ENCODE results near the gene PDE4A. TPM values are rescaled to one million over a fixed set of nuclear protein-coding genes. Genes with fewer than 3 reads are reported as not detected.

The PDE4A gene
- total and polyA plus RNA-seq, 2 donors (not counting 3 experiments of a cell fraction or from before 2014, with no cell fraction given), result 3.8 to 10.0 TPM

DNA sequence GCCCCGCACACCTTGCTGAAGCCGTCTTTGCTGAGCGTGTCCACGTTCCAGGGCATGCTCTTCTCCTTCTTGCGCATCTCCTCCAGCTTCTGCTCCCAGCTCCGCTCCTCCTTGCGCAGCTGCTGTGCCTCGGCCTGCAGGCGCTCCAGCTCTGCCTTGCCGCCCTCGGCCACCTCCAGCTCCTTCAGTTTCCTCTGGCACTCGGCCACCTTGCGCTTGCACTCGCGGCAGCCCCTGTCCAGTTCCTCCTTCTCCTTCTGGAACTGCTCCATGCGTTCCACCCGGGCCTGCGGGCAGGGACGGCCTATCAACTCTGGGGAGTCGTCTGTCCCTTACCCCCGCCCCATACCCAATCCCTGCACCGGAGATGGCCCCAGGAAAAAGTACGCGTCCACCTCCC is 24.4 kb upstream of the PDE4A start:
- Histone ChIP-seq H3K79me2 (ENCODE audit: control insufficient read depth, insufficient read depth, low read length) (peaks cover 42% of the 10 kb centered on the region), H4K20me1 (replicated peaks; ENCODE audit: control insufficient read depth, extremely low read depth, insufficient read depth, low read length) (no peaks in the 10 kb centered on the region), H3K27ac (ENCODE audit: insufficient read depth, low read depth, low read length) (no peak overlapping the region), H3K4me2 (ENCODE audit: insufficient read depth, low read length) (no peak overlapping the region), H3K4me1 (ENCODE audit: control insufficient read depth, extremely low read depth, insufficient read depth, low read length) (peaks cover 2% of the 10 kb centered on the region), H3K36me3 (ENCODE audit: control insufficient read depth in 2 of 2, extremely low read depth in 1 of 2, insufficient read depth in 2 of 2, low read length in 2 of 2) (peaks cover 18 to 44% of the 10 kb centered on the region in 2 experiments), H2AFZ (ENCODE audit: low read depth, low read length) (no peak overlapping the region), H3K9ac (replicated peaks; ENCODE audit: extremely low read depth, insufficient read depth, low read length) (no peak overlapping the region), H3K9me1 (replicated peaks; ENCODE audit: control insufficient read depth, extremely low read depth, insufficient read depth, low read length) (no peaks in the 10 kb centered on the region), H3K9me3 (replicated peaks; ENCODE audit: control insufficient read depth, insufficient read depth, low read length) (no peaks in the 10 kb centered on the region), H3K4me3 (replicated peaks in 1 of 3; ENCODE audit: insufficient read depth in 1 of 3, low read depth in 1 of 3, low read length in 3 of 3) (no peak overlapping the region), H3K27me3 (ENCODE audit: control insufficient read depth in 2 of 2, insufficient read depth in 2 of 2, low read length in 2 of 2) (no peaks in the 10 kb centered on the region)
- DNase-seq (ENCODE audit: low read depth, low spot score) (no peak), FAIRE-seq (no peak)
- intact Hi-C loops (cut with micrococcal nuclease) (no loop called here), dilution Hi-C loops (cut with MboI; ENCODE audit: extremely low pct_ligation_motif_present, low sequenced_read_pairs) (no loop called here)
- POLR2A ChIA-PET, result no interaction called here
- no peak for TF ChIP-seq GATA2 (IDR thresholded peaks at IDR 0.05; ENCODE audit: insufficient read depth, insufficient read length, low read depth, low read length)
- TF ChIP-seq, protein P1, sequence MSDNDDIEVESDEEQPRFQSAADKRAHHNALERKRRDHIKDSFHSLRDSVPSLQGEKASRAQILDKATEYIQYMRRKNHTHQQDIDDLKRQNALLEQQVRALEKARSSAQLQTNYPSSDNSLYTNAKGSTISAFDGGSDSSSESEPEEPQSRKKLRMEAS (IDR thresholded peaks at IDR 0.05; ENCODE audit: insufficient read depth, insufficient read length), result no peak
- TF ChIP-seq EZH2 (IDR thresholded peaks at IDR 0.05; ENCODE audit: borderline replicate concordance, low read depth, low read length, severe bottlenecking), result no peak
- TF ChIP-seq JUN (IDR thresholded peaks at IDR 0.05; ENCODE audit: borderline replicate concordance, insufficient read depth, insufficient read length, low read depth), result no peak
- no peak for TF ChIP-seq MYC (IDR thresholded peaks at IDR 0.05; ENCODE audit: low read depth, low read length)
- TF ChIP-seq POLR2AphosphoS5 (IDR thresholded peaks at IDR 0.05; ENCODE audit: insufficient read depth, low read depth, low read length), result no peak
- no peak for TF ChIP-seq FOS (IDR thresholded peaks at IDR 0.05; ENCODE audit: borderline replicate concordance, insufficient read depth, low read length)
- TF ChIP-seq POLR2A (IDR thresholded peaks at IDR 0.05; ENCODE audit: low read depth, low read length), result no peak
- TF ChIP-seq, protein P2, sequence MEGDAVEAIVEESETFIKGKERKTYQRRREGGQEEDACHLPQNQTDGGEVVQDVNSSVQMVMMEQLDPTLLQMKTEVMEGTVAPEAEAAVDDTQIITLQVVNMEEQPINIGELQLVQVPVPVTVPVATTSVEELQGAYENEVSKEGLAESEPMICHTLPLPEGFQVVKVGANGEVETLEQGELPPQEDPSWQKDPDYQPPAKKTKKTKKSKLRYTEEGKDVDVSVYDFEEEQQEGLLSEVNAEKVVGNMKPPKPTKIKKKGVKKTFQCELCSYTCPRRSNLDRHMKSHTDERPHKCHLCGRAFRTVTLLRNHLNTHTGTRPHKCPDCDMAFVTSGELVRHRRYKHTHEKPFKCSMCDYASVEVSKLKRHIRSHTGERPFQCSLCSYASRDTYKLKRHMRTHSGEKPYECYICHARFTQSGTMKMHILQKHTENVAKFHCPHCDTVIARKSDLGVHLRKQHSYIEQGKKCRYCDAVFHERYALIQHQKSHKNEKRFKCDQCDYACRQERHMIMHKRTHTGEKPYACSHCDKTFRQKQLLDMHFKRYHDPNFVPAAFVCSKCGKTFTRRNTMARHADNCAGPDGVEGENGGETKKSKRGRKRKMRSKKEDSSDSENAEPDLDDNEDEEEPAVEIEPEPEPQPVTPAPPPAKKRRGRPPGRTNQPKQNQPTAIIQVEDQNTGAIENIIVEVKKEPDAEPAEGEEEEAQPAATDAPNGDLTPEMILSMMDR (IDR thresholded peaks at IDR 0.05; ENCODE audit: extremely low read depth in 1 of 2, insufficient read depth in 1 of 2, low read depth in 1 of 2, low read length in 2 of 2), result no peak
- BruUV-seq (replicated peaks), result no TSS peak
- CTCF ChIA-PET, result no interaction called here

All from endothelial cell of umbilical vein (primary cell).